ENCODE measurements around the gene PXDN. TPM values are rescaled to one million over a fixed set of nuclear protein-coding genes. Genes with fewer than 3 reads are reported as not detected.

Gene PXDN
- polyA plus RNA-seq, 1 donor, result 60.6 TPM

DNA sequence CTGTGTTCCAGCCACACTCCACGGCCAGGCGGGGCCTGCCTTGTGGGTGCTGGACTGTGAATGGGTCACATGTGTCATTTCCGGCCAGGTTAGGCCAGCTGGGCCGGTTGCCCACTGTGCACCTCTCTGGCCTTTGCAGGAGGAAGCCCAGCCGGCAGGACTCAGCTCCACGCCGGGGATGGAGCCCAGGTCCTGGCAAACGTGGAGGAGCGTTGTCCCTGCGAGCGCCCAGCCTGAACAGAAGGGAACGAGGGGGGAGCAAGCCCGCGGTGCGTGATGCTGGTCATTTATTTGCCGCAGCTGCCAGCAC, 152.9 kb downstream of the PXDN start:
- H3K4me3 ChIP-seq (ENCODE audit: low read length), result no peak overlapping the region
- no peaks in the 10 kb centered on the region for H3K36me3 ChIP-seq (ENCODE audit: control insufficient read depth, insufficient read depth, low read length)
- H3K4me1 ChIP-seq (ENCODE audit: control insufficient read depth, insufficient read depth, low read length), result peaks cover 9% of the 10 kb centered on the region
- no CpG with 5 or more reads among the region's 16 CpGs for WGBS (ENCODE audit: insufficient coverage, low lambda C conversion rate)
- DNase-seq, result no peak
- H3K27me3 ChIP-seq (ENCODE audit: control insufficient read depth, insufficient read depth, low read length), result peaks cover 11% of the 10 kb centered on the region
- no peak overlapping the region for H3K27ac ChIP-seq (ENCODE audit: low read length)
- H3K9me3 ChIP-seq (ENCODE audit: control insufficient read depth, low read depth, low read length), result peaks cover 8% of the 10 kb centered on the region

GRCh38 chr2:1590596-1591460, 153.5 kb downstream of the PXDN start:
- Histone ChIP-seq H3K27ac (ENCODE audit: low read length) (no peak overlapping the region), H3K4me3 (ENCODE audit: low read length) (no peak overlapping the region), H3K9me3 (ENCODE audit: control insufficient read depth, low read depth, low read length) (peaks cover 2% of the 10 kb centered on the region), H3K36me3 (ENCODE audit: control insufficient read depth, insufficient read depth, low read length) (no peaks in the 10 kb centered on the region), H3K27me3 (ENCODE audit: control insufficient read depth, insufficient read depth, low read length) (peaks cover 11% of the 10 kb centered on the region), H3K4me1 (ENCODE audit: control insufficient read depth, insufficient read depth, low read length) (peaks cover 9% of the 10 kb centered on the region)
- no peak for DNase-seq
- WGBS (ENCODE audit: insufficient coverage, low lambda C conversion rate), result 80% methylated on average over 1 of the region's 18 CpGs

GRCh38 chr2:1588978-1589621, 155.2 kb downstream of the PXDN start:
- Histone ChIP-seq H3K4me1 (ENCODE audit: control insufficient read depth, insufficient read depth, low read length) (peaks cover 9% of the 10 kb centered on the region), H3K9me3 (ENCODE audit: control insufficient read depth, low read depth, low read length) (no peaks in the 10 kb centered on the region), H3K36me3 (ENCODE audit: control insufficient read depth, insufficient read depth, low read length) (no peaks in the 10 kb centered on the region), H3K27me3 (ENCODE audit: control insufficient read depth, insufficient read depth, low read length) (peaks cover 11% of the 10 kb centered on the region), H3K27ac (ENCODE audit: low read length) (no peak overlapping the region), H3K4me3 (ENCODE audit: low read length) (no peak overlapping the region)
- DNase-seq, result no peak
- WGBS (ENCODE audit: insufficient coverage, low lambda C conversion rate), result no CpG with 5 or more reads among the region's 15 CpGs

- no peaks in the 10 kb centered on the region for H3K36me3 ChIP-seq (ENCODE audit: control insufficient read depth, insufficient read depth, low read length)
- no peak overlapping the region for H3K27ac ChIP-seq (ENCODE audit: low read length)
- H3K4me3 ChIP-seq (ENCODE audit: low read length), result no peak overlapping the region
- peaks cover 9% of the 10 kb centered on the region for H3K4me1 ChIP-seq (ENCODE audit: control insufficient read depth, insufficient read depth, low read length)
- peaks cover 11% of the 10 kb centered on the region for H3K27me3 ChIP-seq (ENCODE audit: control insufficient read depth, insufficient read depth, low read length)
- no peak for DNase-seq
- H3K9me3 ChIP-seq (ENCODE audit: control insufficient read depth, low read depth, low read length), result no peaks in the 10 kb centered on the region
- WGBS (ENCODE audit: insufficient coverage, low lambda C conversion rate), result 78% methylated on average over 3 of the region's 27 CpGs
Measured at GRCh38 chr2:1588051-1588977, 156.0 kb downstream of the PXDN start.

DNA sequence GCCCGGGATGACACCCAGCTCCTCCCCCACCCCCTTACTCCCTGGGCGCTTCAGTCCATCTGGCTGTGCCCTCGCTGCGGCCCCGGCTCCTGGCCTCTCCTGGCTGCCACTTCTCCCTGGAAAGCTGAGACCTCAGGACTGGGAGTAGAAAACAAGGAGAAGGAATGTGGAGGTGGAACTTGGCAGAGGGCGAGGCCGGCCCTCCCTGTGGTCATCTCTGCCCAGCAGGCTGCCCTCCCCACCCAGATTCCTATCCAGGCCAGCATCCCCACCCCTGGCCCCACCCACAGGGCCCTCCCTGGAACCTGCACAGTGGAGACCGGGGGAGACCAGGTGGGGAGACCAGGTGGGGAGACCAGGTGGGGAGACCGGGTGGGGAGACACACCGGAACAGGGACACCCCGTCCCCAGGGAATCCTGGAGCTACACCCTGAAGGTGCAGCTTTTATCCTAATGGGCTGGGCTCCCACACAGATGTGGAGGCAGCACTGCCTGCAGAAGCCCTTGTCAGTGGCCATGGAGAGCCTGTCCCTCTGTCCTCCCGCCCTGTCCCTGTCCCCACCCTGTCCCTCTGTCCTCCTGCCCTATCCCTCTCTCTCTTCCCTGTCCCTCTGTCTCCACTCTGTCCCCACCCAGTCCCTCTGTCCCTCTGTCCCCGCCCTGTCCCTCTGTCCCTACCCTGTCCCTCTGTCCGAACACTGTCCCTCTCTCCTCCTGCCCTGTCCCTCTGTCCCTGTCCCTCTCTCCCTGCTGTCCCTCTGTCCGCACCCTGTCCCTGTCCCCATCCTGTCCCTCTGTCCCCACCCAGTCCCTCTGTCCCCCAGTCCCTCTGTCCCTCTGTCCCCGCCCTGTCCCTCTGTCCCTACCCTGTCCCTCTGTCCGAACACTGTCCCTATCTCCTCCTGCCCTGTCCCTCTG, 157.1 kb downstream of the PXDN start:
- Histone ChIP-seq H3K9me3 (ENCODE audit: control insufficient read depth, low read depth, low read length) (no peaks in the 10 kb centered on the region), H3K36me3 (ENCODE audit: control insufficient read depth, insufficient read depth, low read length) (no peaks in the 10 kb centered on the region), H3K27ac (ENCODE audit: low read length) (no peak overlapping the region), H3K4me1 (ENCODE audit: control insufficient read depth, insufficient read depth, low read length) (peaks cover 8% of the 10 kb centered on the region), H3K27me3 (ENCODE audit: control insufficient read depth, insufficient read depth, low read length) (peaks cover 11% of the 10 kb centered on the region), H3K4me3 (ENCODE audit: low read length) (no peak overlapping the region)
- WGBS (ENCODE audit: insufficient coverage, low lambda C conversion rate), result 87% methylated on average over 4 of the region's 17 CpGs
- no peak for DNase-seq

DNA sequence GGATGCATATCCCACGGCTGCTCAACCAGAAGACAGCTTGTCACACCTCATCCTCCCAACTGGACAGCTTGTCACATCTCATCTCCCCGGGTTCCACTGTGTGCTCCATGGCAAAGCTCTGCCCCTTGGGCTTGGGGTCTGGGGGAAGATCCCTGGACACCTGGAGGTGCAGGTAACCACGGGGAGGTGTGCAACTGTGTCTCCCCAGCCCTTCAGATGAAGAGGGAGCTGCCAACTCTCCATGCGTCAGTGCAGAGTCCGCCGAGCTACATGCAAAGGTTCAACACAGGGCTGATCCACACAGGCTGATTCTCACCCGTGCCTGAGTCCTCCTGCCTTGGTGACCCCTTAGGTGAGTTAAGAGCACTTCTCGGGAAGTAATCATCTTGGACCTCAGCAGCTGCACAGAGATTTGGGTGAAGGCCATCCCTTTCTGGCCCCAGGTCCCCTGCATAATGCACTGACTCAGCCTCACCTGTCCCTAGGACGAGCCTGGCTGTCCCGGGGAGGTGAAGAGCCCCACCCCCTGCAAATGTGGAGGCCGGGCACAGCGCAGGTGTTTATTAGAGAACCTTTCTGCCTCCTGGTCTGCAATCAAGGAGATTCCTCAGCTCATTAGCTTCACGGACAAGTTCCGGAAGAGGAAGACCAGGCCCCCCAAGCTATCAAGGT, 157.9 kb downstream of the PXDN start:
- Histone ChIP-seq H3K27me3 (ENCODE audit: control insufficient read depth, insufficient read depth, low read length) (peaks cover 4% of the 10 kb centered on the region), H3K9me3 (ENCODE audit: control insufficient read depth, low read depth, low read length) (no peaks in the 10 kb centered on the region), H3K27ac (ENCODE audit: low read length) (no peak overlapping the region), H3K4me1 (ENCODE audit: control insufficient read depth, insufficient read depth, low read length) (peaks cover under 1% of the 10 kb centered on the region), H3K4me3 (ENCODE audit: low read length) (no peak overlapping the region), H3K36me3 (ENCODE audit: control insufficient read depth, insufficient read depth, low read length) (no peaks in the 10 kb centered on the region)
- DNase-seq, result no peak
- WGBS (ENCODE audit: insufficient coverage, low lambda C conversion rate), result no CpG with 5 or more reads among the region's 14 CpGs

DNA sequence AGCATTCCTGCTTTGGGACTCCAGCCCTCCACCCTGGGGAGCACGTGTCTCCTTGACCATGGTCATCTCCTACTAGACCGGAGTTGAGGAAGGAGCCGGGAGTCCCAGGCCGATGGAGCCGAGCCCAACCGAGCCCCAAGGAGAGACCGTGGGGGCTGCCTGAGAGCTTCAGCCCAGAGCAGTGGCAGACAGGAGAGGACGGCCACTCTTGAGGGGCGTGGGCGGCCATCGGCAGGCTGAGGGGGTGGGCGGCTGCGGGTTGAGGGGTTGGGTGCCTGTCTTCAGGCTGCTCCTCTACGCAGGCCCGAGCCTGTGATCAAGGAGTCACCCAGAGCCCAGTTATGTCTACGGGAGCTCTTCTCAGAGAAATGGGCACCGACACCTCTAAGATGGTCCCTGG, 158.7 kb downstream of the PXDN start:
- no CpG with 5 or more reads among the region's 17 CpGs for WGBS (ENCODE audit: insufficient coverage, low lambda C conversion rate)
- H3K27ac ChIP-seq (ENCODE audit: low read length), result no peak overlapping the region
- H3K4me1 ChIP-seq (ENCODE audit: control insufficient read depth, insufficient read depth, low read length), result no peaks in the 10 kb centered on the region
- peaks cover 3% of the 10 kb centered on the region for H3K27me3 ChIP-seq (ENCODE audit: control insufficient read depth, insufficient read depth, low read length)
- no peaks in the 10 kb centered on the region for H3K36me3 ChIP-seq (ENCODE audit: control insufficient read depth, insufficient read depth, low read length)
- H3K9me3 ChIP-seq (ENCODE audit: control insufficient read depth, low read depth, low read length), result no peaks in the 10 kb centered on the region
- H3K4me3 ChIP-seq (ENCODE audit: low read length), result no peak overlapping the region
- no peak for DNase-seq

DNA sequence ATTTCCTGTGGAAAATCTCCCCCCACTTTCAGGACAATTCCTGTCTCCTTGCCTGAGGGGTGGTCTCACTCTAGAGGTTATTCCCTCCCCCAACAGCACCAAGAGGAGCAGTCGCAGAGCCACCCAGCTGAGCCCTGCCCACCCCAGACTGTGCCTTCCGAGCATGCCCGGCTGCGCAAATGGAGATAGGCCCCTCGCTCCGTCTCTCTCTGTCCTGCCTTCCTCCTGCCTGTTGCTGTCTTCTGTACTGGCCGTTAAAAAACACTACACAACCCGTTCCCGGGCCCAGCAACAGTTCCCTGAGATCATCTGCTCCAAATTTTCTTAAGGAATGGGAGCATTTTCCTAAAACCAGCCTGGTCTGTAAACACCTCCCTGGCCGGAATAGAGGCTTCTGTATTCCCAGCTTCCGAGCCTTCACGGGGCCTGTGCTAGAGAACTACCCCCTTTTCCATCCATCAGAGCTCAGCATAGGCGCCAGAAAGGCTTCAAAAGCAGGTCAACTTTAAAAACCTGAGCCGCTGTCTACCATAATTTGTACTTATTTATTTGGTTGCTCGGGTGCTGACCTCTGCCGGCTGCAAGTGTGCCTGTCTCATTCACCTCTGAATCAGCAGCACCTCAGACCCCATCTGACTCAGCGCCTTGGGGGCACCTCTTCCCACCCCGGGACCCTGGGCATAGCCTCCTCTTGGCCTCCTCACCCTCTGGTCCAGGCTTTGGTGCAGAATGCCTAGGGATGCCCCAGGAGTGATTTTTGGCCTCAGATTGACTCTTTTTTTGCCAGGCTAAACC, 159.4 kb downstream of the PXDN start:
- H3K36me3 ChIP-seq (ENCODE audit: control insufficient read depth, insufficient read depth, low read length), result no peaks in the 10 kb centered on the region
- DNase-seq, result no peak
- H3K27me3 ChIP-seq (ENCODE audit: control insufficient read depth, insufficient read depth, low read length), result peaks cover 3% of the 10 kb centered on the region
- WGBS (ENCODE audit: insufficient coverage, low lambda C conversion rate), result no CpG with 5 or more reads among the region's 18 CpGs
- no peak overlapping the region for H3K4me3 ChIP-seq (ENCODE audit: low read length)
- H3K27ac ChIP-seq (ENCODE audit: low read length), result no peak overlapping the region
- H3K9me3 ChIP-seq (ENCODE audit: control insufficient read depth, low read depth, low read length), result no peaks in the 10 kb centered on the region
- no peaks in the 10 kb centered on the region for H3K4me1 ChIP-seq (ENCODE audit: control insufficient read depth, insufficient read depth, low read length)

GRCh38 chr2:1584051-1584531, 160.2 kb downstream of the PXDN start:
- DNase-seq, result no peak
- Histone ChIP-seq H3K27me3 (ENCODE audit: control insufficient read depth, insufficient read depth, low read length) (no peaks in the 10 kb centered on the region), H3K4me3 (ENCODE audit: low read length) (no peak overlapping the region), H3K36me3 (ENCODE audit: control insufficient read depth, insufficient read depth, low read length) (no peaks in the 10 kb centered on the region), H3K27ac (ENCODE audit: low read length) (no peak overlapping the region), H3K4me1 (ENCODE audit: control insufficient read depth, insufficient read depth, low read length) (no peaks in the 10 kb centered on the region), H3K9me3 (ENCODE audit: control insufficient read depth, low read depth, low read length) (no peaks in the 10 kb centered on the region)
- no CpG with 5 or more reads among the region's 21 CpGs for WGBS (ENCODE audit: insufficient coverage, low lambda C conversion rate)
